ENCODE data around the gene S100A8.

Gene S100A8

GRCh38 chr1:153403421-153404085 is 12.7 kb upstream of the S100A8 start:
- FAIRE-seq (no peak), DNase-seq (ENCODE audit: insufficient read length, low spot score) (no peak)
- TF ChIP-seq POLR2A (IDR thresholded peaks at IDR 0.05; ENCODE audit: low read depth, low read length) = no peak

- DNase-seq (ENCODE audit: insufficient read length, low spot score) (no peak), FAIRE-seq (no peak)
- TF ChIP-seq POLR2A (IDR thresholded peaks at IDR 0.05; ENCODE audit: low read depth, low read length) = no peak
These were observed 11.4 kb upstream of the S100A8 start for GRCh38 chr1:153402226-153402625.

GRCh38 chr1:153401461-153401860 is 10.6 kb upstream of the S100A8 start:
- FAIRE-seq = no peak
- TF ChIP-seq POLR2A (IDR thresholded peaks at IDR 0.05; ENCODE audit: low read depth, low read length) = no peak
- no peak for DNase-seq (ENCODE audit: insufficient read length, low spot score)

DNA sequence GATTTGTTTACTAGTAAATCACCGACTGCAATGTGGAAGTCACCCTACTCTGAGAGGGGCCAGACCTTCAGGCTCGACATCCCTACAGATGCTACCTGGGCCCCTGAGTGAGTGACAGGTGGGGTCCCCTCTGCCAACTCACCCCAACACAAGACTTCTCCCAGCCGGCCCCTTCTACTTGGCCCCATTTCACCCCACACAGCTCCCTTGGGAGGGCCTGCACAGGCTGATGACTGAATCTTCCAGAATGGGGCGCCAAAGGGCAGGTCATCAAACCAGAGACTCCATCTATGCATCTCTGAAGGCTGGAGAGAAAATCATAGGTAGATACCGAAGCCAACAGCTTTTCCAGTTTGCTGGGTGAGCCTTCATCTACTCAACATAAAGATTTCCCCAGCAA is 9.4 kb upstream of the S100A8 start:
- TF ChIP-seq POLR2A (IDR thresholded peaks at IDR 0.05; ENCODE audit: low read depth, low read length) = no peak
- FAIRE-seq (no peak), DNase-seq (ENCODE audit: insufficient read length, low spot score) (no peak)

DNA sequence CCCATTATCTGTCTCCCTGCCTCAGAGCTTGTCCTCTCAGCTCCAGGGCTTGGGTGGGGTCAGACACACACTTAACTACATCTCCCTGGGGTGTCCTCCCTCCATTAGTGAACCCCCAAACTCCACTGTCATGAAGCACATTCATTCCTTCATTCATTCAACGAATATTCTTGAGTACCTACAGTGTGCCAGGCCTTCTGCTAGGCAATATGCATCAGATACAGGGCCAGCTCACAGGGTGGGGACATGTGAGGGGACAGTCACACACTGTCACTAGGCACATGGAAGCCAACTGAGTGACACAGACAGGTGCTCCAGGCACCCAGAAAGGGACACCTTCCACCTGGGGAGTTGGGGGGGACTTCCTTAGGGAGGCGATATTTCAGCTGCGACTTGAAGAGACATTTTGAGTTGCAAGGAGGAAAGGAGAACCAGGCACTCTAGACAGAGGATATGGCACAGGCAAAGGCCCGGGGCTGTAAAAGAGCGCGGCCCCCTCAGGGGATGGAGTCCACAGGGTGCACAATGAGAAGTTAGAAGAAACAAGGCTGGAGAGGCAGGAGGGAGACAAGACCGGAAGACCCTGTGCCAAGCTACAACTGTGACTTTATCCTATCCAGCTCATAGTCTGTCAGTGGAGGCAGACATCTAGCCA is 8.7 kb upstream of the S100A8 start:
- DNase-seq (ENCODE audit: insufficient read length, low spot score) = no peak
- no peak for FAIRE-seq
- TF ChIP-seq POLR2A (IDR thresholded peaks at IDR 0.05; ENCODE audit: low read depth, low read length) = no peak

GRCh38 chr1:153397924-153398651 is 7.2 kb upstream of the S100A8 start:
- TF ChIP-seq POLR2A (IDR thresholded peaks at IDR 0.05; ENCODE audit: low read depth, low read length) = no peak
- DNase-seq (ENCODE audit: insufficient read length, low spot score) (no peak), FAIRE-seq (no peak)

- DNase-seq (ENCODE audit: insufficient read length, low spot score) (no peak), FAIRE-seq (no peak)
- no peak for TF ChIP-seq POLR2A (IDR thresholded peaks at IDR 0.05; ENCODE audit: low read depth, low read length)
These were observed 6.4 kb upstream of the S100A8 start for GRCh38 chr1:153397051-153397923.

GRCh38 chr1:153396461-153396860 is 5.6 kb upstream of the S100A8 start:
- FAIRE-seq (no peak), DNase-seq (ENCODE audit: insufficient read length, low spot score) (no peak)
- no peak for TF ChIP-seq POLR2A (IDR thresholded peaks at IDR 0.05; ENCODE audit: low read depth, low read length)

DNA sequence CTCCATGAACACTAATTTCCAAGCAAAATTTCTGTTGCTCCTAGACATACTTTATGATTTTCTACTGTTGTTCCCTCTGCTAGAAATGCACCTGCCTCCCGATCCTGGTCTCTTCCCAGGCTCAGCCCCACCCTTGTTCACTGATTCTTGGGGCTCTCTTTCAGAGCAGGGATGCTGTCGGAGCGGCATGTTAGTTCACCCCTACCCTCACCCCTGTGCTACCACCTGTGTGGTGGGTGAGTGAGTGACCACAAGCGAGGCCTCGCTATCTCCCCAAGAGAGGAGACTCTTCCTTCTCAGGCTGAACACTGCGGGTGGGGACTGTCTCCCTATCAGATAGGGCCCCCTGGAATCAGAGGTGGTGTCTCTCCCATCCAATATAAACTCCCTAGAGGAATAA is 4.9 kb upstream of the S100A8 start:
- FAIRE-seq = no peak
- no peak for DNase-seq (ENCODE audit: insufficient read length, low spot score)
- TF ChIP-seq POLR2A (IDR thresholded peaks at IDR 0.05; ENCODE audit: low read depth, low read length) = no peak

DNA sequence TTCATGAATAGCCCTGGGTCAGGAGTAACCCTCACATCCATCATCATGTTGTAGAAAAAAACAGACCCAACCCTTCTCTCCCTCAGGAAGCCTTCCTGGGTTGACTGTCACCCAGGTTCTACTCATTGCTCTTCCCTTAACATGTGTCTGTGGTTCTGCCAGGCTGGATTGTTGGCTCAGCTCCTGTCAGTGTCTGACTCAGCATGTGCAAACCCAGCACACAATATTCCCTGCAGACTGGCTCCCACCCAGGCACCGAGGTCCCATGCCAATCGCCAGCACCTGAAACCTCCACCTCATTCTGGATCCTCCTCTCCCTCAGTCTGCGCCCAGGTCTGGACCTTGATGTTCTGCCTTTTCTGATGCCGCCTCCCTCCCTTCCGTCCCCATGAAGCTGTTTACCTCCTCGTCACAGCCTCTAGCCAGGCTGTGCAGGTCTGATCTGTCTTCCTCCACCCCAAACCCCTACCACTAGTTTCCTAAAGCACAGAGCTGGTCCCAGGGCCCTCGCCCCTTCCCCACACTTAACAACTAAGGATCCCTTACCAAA is 4.3 kb upstream of the S100A8 start:
- no peak for TF ChIP-seq POLR2A (IDR thresholded peaks at IDR 0.05; ENCODE audit: low read depth, low read length)
- no peak for FAIRE-seq
- DNase-seq (ENCODE audit: insufficient read length, low spot score) = peak; percentile 39

- no peak for TF ChIP-seq POLR2A (IDR thresholded peaks at IDR 0.05; ENCODE audit: low read depth, low read length)
- FAIRE-seq = no peak
- no peak for DNase-seq (ENCODE audit: insufficient read length, low spot score)
These were observed 3.5 kb upstream of the S100A8 start for GRCh38 chr1:153394391-153394790.

DNA sequence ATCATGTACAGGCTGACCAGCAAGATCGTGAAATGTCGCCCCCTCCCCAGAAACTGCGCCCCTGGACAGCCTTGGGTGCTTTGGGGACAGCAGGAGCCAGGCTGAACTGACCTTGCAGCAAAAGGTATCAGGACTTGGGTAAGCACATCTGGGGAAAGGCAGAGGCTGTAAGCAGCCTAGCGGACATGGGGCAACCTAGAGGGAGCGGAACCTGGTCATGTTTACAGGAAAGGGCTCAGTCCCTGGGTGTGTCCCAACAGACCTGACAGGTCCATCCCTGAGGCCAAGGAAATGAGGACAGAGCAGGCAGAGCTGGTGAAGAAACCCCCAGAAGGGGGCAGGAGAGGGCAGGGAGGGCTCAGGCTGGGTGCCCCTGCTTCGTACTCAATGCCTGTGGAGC is 3.1 kb upstream of the S100A8 start:
- DNase-seq (ENCODE audit: insufficient read length, low spot score) = no peak
- no peak for TF ChIP-seq POLR2A (IDR thresholded peaks at IDR 0.05; ENCODE audit: low read depth, low read length)
- no peak for FAIRE-seq

GRCh38 chr1:153392822-153393221 is 1.9 kb upstream of the S100A8 start:
- DNase-seq (ENCODE audit: insufficient read length, low spot score) = no peak
- TF ChIP-seq POLR2A (IDR thresholded peaks at IDR 0.05; ENCODE audit: low read depth, low read length) = no peak
- FAIRE-seq = no peak

GRCh38 chr1:153392258-153392657 is 1.4 kb upstream of the S100A8 start:
- no peak for DNase-seq (ENCODE audit: insufficient read length, low spot score)
- TF ChIP-seq POLR2A (IDR thresholded peaks at IDR 0.05; ENCODE audit: low read depth, low read length) = no peak
- FAIRE-seq = no peak
